Measurements from ENCODE around the gene AJAP1.

The AJAP1 gene

DNA sequence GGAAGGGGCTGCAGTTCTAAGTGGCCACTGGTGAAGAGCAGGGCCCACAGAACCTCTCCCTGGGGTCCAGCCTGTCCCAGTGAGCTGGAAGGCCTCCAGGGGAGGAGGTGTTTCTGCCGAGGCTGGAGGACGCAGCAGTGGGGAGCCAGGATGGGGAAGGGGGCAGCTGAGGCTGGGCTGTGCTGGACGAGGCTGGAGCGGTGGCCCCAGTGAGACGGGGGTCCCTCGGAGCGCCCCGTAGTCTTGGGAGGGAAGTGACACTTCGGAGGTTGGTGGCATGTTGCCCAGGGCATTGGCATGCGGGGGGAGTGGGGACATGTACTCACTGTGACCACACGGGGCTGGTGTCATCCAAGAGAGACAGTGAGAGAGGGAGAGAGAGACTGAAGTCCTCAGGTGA, 33.5 kb downstream of the AJAP1 start:
- Histone ChIP-seq H3K4me3 (replicated peaks; ENCODE audit: low read depth, low read length) (no peak overlapping the region), H3K27me3 (replicated peaks; ENCODE audit: control insufficient read depth, insufficient read depth, low read length) (no peaks in the 10 kb centered on the region), H3K36me3 (ENCODE audit: control insufficient read depth, insufficient read depth, low read length) (no peaks in the 10 kb centered on the region)
- DNase-seq (ENCODE audit: extremely low read depth, insufficient read length): no peak
- TF ChIP-seq, protein P1, sequence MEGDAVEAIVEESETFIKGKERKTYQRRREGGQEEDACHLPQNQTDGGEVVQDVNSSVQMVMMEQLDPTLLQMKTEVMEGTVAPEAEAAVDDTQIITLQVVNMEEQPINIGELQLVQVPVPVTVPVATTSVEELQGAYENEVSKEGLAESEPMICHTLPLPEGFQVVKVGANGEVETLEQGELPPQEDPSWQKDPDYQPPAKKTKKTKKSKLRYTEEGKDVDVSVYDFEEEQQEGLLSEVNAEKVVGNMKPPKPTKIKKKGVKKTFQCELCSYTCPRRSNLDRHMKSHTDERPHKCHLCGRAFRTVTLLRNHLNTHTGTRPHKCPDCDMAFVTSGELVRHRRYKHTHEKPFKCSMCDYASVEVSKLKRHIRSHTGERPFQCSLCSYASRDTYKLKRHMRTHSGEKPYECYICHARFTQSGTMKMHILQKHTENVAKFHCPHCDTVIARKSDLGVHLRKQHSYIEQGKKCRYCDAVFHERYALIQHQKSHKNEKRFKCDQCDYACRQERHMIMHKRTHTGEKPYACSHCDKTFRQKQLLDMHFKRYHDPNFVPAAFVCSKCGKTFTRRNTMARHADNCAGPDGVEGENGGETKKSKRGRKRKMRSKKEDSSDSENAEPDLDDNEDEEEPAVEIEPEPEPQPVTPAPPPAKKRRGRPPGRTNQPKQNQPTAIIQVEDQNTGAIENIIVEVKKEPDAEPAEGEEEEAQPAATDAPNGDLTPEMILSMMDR (IDR thresholded peaks at IDR 0.05; ENCODE audit: insufficient read depth, low read length, poor library complexity, severe bottlenecking): no peak

- Histone ChIP-seq H3K27me3 (replicated peaks; ENCODE audit: control insufficient read depth, insufficient read depth, low read length) (no peaks in the 10 kb centered on the region), H3K4me3 (replicated peaks; ENCODE audit: low read depth, low read length) (no peak overlapping the region), H3K36me3 (ENCODE audit: control insufficient read depth, insufficient read depth, low read length) (no peaks in the 10 kb centered on the region)
- no peak for DNase-seq (ENCODE audit: extremely low read depth, insufficient read length)
- TF ChIP-seq, protein P1 (IDR thresholded peaks at IDR 0.05; ENCODE audit: insufficient read depth, low read length, poor library complexity, severe bottlenecking): no peak
Observed at GRCh38 chr1:4689271-4689935, 35.0 kb downstream of the AJAP1 start.

DNA sequence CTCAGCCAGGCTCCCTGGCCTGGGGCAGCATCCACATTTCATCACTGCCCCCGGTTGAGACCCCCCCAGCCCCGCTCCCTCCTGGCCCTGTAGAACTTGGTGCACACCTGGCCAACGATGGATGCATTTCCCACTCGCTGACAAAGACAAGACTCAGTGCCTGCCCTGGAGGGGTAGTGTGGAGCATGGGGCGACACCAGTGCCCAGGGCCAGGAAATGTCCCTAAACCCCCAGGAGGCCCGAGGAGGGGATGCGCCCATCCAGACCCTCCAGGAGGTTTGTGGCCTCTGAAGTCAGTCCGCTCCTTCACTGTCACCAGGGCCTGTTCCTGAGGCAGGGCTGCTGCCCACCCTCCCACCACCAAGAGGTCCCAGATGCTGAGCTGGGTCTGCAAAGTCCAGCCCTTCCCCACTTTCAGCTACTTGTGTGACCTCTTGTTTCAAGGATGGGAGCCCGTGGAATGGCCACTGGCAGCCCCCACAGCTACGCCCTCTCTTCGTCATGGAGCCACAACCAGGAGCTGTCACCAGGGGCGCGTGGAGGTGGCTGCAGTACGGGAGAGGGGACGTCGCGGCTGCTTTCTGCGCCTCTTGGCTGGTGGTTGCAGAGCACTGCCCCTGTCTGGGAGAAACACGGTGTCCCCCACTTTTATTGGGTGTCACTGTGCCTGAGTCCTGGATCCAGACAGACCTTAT, 35.7 kb downstream of the AJAP1 start:
- no peak for DNase-seq (ENCODE audit: extremely low read depth, insufficient read length)
- TF ChIP-seq, protein P1 (IDR thresholded peaks at IDR 0.05; ENCODE audit: insufficient read depth, low read length, poor library complexity, severe bottlenecking): no peak
- no peaks in the 10 kb centered on the region for H3K36me3 ChIP-seq (ENCODE audit: control insufficient read depth, insufficient read depth, low read length)
- H3K27me3 ChIP-seq (replicated peaks; ENCODE audit: control insufficient read depth, insufficient read depth, low read length): no peaks in the 10 kb centered on the region
- H3K4me3 ChIP-seq (replicated peaks; ENCODE audit: low read depth, low read length): no peak overlapping the region

DNA sequence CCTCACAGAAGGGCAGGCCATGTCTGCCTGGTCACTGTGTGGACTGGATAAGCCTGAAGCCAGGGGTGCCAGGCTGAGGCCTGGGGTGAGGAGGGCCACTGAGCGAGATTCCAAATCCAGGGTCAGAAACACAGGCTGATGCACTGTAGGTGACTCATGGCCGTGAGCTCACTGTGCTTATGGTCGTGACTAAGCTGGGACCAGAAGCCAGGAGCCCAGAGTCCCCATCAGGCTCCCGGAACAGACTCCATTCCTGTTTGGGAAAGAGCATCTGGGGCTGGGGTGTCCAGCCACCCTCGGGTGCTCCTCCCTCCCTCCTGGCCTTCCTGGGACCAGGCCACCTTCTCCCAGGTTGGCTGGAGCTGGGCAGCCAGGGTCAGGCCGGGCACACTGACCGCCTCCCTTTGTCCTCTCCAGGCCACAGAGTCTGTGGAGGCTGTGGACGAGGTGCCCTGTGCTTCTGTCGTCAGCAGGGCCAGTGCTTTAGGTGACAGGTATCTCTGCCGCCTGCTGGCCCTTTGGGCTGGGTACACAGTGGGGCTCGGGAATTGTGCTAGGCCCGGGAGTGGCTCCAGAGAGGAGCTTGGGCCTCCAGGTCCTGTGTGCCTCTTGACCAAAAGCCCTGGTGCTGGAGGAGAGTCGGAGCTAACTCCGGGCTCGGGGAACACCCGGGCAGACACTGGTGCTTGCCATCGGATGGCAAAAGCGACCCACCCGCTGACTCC, 36.7 kb downstream of the AJAP1 start:
- no peak for DNase-seq (ENCODE audit: extremely low read depth, insufficient read length)
- Histone ChIP-seq H3K27me3 (replicated peaks; ENCODE audit: control insufficient read depth, insufficient read depth, low read length) (no peaks in the 10 kb centered on the region; the same call in 1 of the 2 replicates), H3K36me3 (ENCODE audit: control insufficient read depth, insufficient read depth, low read length) (no peaks in the 10 kb centered on the region), H3K4me3 (replicated peaks; ENCODE audit: low read depth, low read length) (no peak overlapping the region)
- TF ChIP-seq, protein P1 (IDR thresholded peaks at IDR 0.05; ENCODE audit: insufficient read depth, low read length, poor library complexity, severe bottlenecking): no peak

- Histone ChIP-seq H3K27me3 (replicated peaks; ENCODE audit: control insufficient read depth, insufficient read depth, low read length) (no peaks in the 10 kb centered on the region; the same call in 1 of the 2 replicates), H3K4me3 (replicated peaks; ENCODE audit: low read depth, low read length) (no peak overlapping the region), H3K36me3 (ENCODE audit: control insufficient read depth, insufficient read depth, low read length) (no peaks in the 10 kb centered on the region)
- no peak for DNase-seq (ENCODE audit: extremely low read depth, insufficient read length)
- TF ChIP-seq, protein P1 (IDR thresholded peaks at IDR 0.05; ENCODE audit: insufficient read depth, low read length, poor library complexity, severe bottlenecking): no peak
Observed at GRCh38 chr1:4691766-4692405, 37.5 kb downstream of the AJAP1 start.

Measured in GM06990 (cell line).